Endothelial cell of umbilical vein (primary cell): ENCODE measurements around the gene BCAS3. TPM values are rescaled to one million over a fixed set of nuclear protein-coding genes. Genes with fewer than 3 reads are reported as not detected.

Experiments used
- BruUV-seq: library from RNA; stranded (reverse); fragments of 400-500 nt; replicated peaks from 2 replicates; lab custom pipeline; 2021; lab: Mats Ljungman, UMichigan
- CTCF ChIA-PET: fragments of 300-600, 350-600 bp; sonication (Branson Sonifier 250); formaldehyde crosslinking; loops from one replicate; lab custom pipeline; 2021; ENCODE audit warnings: antibody characterized with exemption, inconsistent platforms; lab: Charles Lee
- POLR2A ChIA-PET: fragments of 300-600, 350-600 bp; sonication (Branson Sonifier 250); formaldehyde crosslinking; loops from one replicate; lab custom pipeline; 2021; ENCODE audit warnings: antibody characterized with exemption, inconsistent platforms; lab: Charles Lee
- DNase-seq: peaks from one replicate; pipeline ENCODE4 v3.0.0-alpha.2; 2011; ENCODE audit warnings: low read depth, low spot score
- FAIRE-seq: peaks from 2 replicates; lab custom pipeline; 2011; peaks lifted over from hg19 to GRCh38; lab: Jason Lieb, UNC
- H2AFZ ChIP-seq: 2 replicates; pipeline ENCODE4 v1.6.0; 2012; ENCODE audit warnings: low read depth, low read length, control low read depth, inconsistent platforms
- H3K27ac ChIP-seq: 2 replicates; pipeline ENCODE4 v1.5.1; 2011; ENCODE audit warnings: low read depth, mild to moderate bottlenecking, control low read depth, low read length, moderate library complexity; ENCODE audit not compliant: insufficient read depth
- H3K27me3 ChIP-seq, 2 experiments: 2 replicates each; pipeline versions ENCODE4 v1.6.0 to v1.6.1; 2011; ENCODE audit warnings: low read length in 2 of 2, mixed read lengths in 1 of 2; ENCODE audit not compliant: control insufficient read depth in 2 of 2, insufficient read depth in 2 of 2
- H3K36me3 ChIP-seq, 2 experiments: 2 replicates in 1 of 2; 3 replicates in 1 of 2; pipeline ENCODE4 v1.5.1; 2011; ENCODE audit warnings: low read length in 2 of 2, mild to moderate bottlenecking in 1 of 2, moderate library complexity in 1 of 2; ENCODE audit not compliant: control insufficient read depth in 2 of 2, insufficient read depth in 2 of 2; ENCODE audit errors: extremely low read depth in 1 of 2
- H3K4me1 ChIP-seq: 3 replicates; pipeline ENCODE4 v1.5.1; 2011; ENCODE audit warnings: mild to moderate bottlenecking, low read length; ENCODE audit not compliant: control insufficient read depth, insufficient read depth; ENCODE audit errors: extremely low read depth
- H3K4me2 ChIP-seq: 2 replicates; pipeline ENCODE4 v1.6.1; 2011; ENCODE audit warnings: low read length, control low read depth, mixed read lengths; ENCODE audit not compliant: insufficient read depth
- H3K4me3 ChIP-seq, 3 experiments: fragments of 200-600 bp in 1 of 3; sonication (generic), shearing (Covaris generic) in 1 of 3; replicated peaks in 1 of 3; 2 replicates each; pipeline ENCODE4 v1.5.1; 2011 to 2016; ENCODE audit warnings: control low read depth in 3 of 3, low read length in 3 of 3, mild to moderate bottlenecking in 2 of 3, inconsistent platforms in 1 of 3, low read depth in 1 of 3, moderate library complexity in 1 of 3; ENCODE audit not compliant: insufficient read depth in 1 of 3
- H3K79me2 ChIP-seq: 2 replicates; pipeline ENCODE4 v1.6.0; 2012; ENCODE audit warnings: low read length, inconsistent platforms; ENCODE audit not compliant: control insufficient read depth, insufficient read depth
- H3K9ac ChIP-seq: replicated peaks from 2 replicates; pipeline ENCODE3; 2011; ENCODE audit warnings: low read length, control low read depth; ENCODE audit not compliant: insufficient read depth; ENCODE audit errors: extremely low read depth
- H3K9me1 ChIP-seq: replicated peaks from 3 replicates; pipeline ENCODE4 v1.6.0; 2011; ENCODE audit warnings: mild to moderate bottlenecking, low read length; ENCODE audit not compliant: control insufficient read depth, insufficient read depth; ENCODE audit errors: extremely low read depth
- H3K9me3 ChIP-seq: replicated peaks from 2 replicates; pipeline ENCODE4 v1.5.1; 2012; ENCODE audit warnings: low read length, inconsistent platforms; ENCODE audit not compliant: control insufficient read depth, insufficient read depth
- H4K20me1 ChIP-seq: replicated peaks from 2 replicates; pipeline ENCODE3; 2011; ENCODE audit warnings: mild to moderate bottlenecking, low read length; ENCODE audit not compliant: control insufficient read depth, insufficient read depth; ENCODE audit errors: extremely low read depth
- CTCF ChIP-seq, 2 donors: IDR thresholded peaks; 1 replicate in 1 of 2; 2 replicates in 1 of 2; pipeline ENCODE4 v1.5.1; 2011; ENCODE audit warnings: low read length in 2 of 2, mild to moderate bottlenecking in 2 of 2, moderate library complexity in 2 of 2, control low read depth in 1 of 2, inconsistent platforms in 1 of 2, low read depth in 1 of 2; ENCODE audit not compliant: insufficient read depth in 1 of 2; ENCODE audit errors: extremely low read depth in 1 of 2
- EZH2 ChIP-seq: IDR thresholded peaks from 2 replicates; pipeline ENCODE4 v1.6.1; 2012; ENCODE audit warnings: borderline replicate concordance, low read depth, mild to moderate bottlenecking, moderate library complexity, low read length, inconsistent platforms; ENCODE audit not compliant: severe bottlenecking
- FOS ChIP-seq: IDR thresholded peaks from 2 replicates; pipeline ENCODE4 v1.6.1; 2011; ENCODE audit warnings: mild to moderate bottlenecking, low read length, moderate library complexity, borderline replicate concordance; ENCODE audit not compliant: insufficient read depth
- GATA2 ChIP-seq: IDR thresholded peaks from 2 replicates; pipeline ENCODE4 v1.7.0; 2011; ENCODE audit warnings: low read depth, mild to moderate bottlenecking, moderate library complexity, mixed read lengths, low read length; ENCODE audit not compliant: insufficient read length, insufficient read depth
- JUN ChIP-seq: IDR thresholded peaks from 2 replicates; pipeline ENCODE4 v1.6.1; 2011; ENCODE audit warnings: borderline replicate concordance, low read depth; ENCODE audit not compliant: insufficient read length, insufficient read depth
- MYC ChIP-seq: IDR thresholded peaks from one replicate; pipeline ENCODE4 v1.6.1; 2011; ENCODE audit warnings: mild to moderate bottlenecking, low read depth, low read length
- POLR2A ChIP-seq: IDR thresholded peaks from 2 replicates; pipeline ENCODE4 v1.6.1; 2012; ENCODE audit warnings: low read depth, mild to moderate bottlenecking, control low read depth, low read length
- POLR2AphosphoS5 ChIP-seq: IDR thresholded peaks from 2 replicates; pipeline ENCODE4 v1.6.1; 2012; ENCODE audit warnings: low read depth, mild to moderate bottlenecking, control low read depth, low read length, moderate library complexity; ENCODE audit not compliant: insufficient read depth
- dilution Hi-C: fragments of 300-500 bp; cut with MboI; formaldehyde crosslinking; loops from one replicate; pipeline ENCODE4 v1.15.0; 2019; ENCODE audit warnings: low sequenced_read_pairs; ENCODE audit not compliant: extremely low pct_ligation_motif_present
- intact Hi-C: fragments of 100-400 bp; cut with micrococcal nuclease; formaldehyde crosslinking; loops from one replicate; pipeline ENCODE4 v1.10.0; 2022
- polyA plus RNA-seq, 4 experiments: library from polyadenylated mRNA; depleted of rRNA in 3 of 4; stranded (reverse) in 3 of 4; unstranded in 1 of 4; fragments of >200 nt; gene quantifications; 2 replicates each; pipeline versions ENCODE4 v1.2.1 to v1.2.3, GENCODE V29; 2011 to 2012; ENCODE audit warnings: missing spikeins in 1 of 4
- total RNA-seq: library from RNA; stranded (reverse); gene quantifications from 2 replicates; pipeline ENCODE4 v1.2.3, GENCODE V29; 2021
- TF ChIP-seq, protein P1 (sequence below): IDR thresholded peaks from 2 replicates; pipeline ENCODE4 v1.6.1; 2011; ENCODE audit not compliant: insufficient read depth, insufficient read length

Gene BCAS3
- total and polyA plus RNA-seq, 2 donors (not counting 3 experiments of a cell fraction or from before 2014, with no cell fraction given), result 8.2 to 16.0 TPM

GRCh38 chr17:60629120-60629519 lies 48.5 kb upstream of the BCAS3 start:
- Histone ChIP-seq H3K4me3 (no peak overlapping the region), H2AFZ (no peak overlapping the region), H4K20me1 (no peaks in the 10 kb centered on the region), H3K4me1 (peaks cover 8% of the 10 kb centered on the region), H3K9me3 (no peaks in the 10 kb centered on the region), H3K9me1 (no peaks in the 10 kb centered on the region), H3K4me2 (no peak overlapping the region), H3K36me3 (peaks cover under 1 to 6% of the 10 kb centered on the region in 2 experiments), H3K27me3 (no peaks in the 10 kb centered on the region), H3K79me2 (peaks cover 20% of the 10 kb centered on the region), H3K27ac (no peak overlapping the region), H3K9ac (no peak overlapping the region)
- DNase-seq (no peak), FAIRE-seq (no peak)
- TF ChIP-seq JUN (no peak), EZH2 (no peak), POLR2A (no peak), CTCF (IDR thresholded peaks at IDR 0.05; ENCODE audit: extremely low read depth in 1 of 2, insufficient read depth in 1 of 2, low read depth in 1 of 2, low read length in 2 of 2) (no peak), MYC (no peak), GATA2 (no peak), POLR2AphosphoS5 (no peak), FOS (no peak)
- TF ChIP-seq, protein P1, sequence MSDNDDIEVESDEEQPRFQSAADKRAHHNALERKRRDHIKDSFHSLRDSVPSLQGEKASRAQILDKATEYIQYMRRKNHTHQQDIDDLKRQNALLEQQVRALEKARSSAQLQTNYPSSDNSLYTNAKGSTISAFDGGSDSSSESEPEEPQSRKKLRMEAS, result no peak
- BruUV-seq, result no TSS peak
- CTCF ChIA-PET, result interaction anchor here (1.1 to 2.4 kb wide), 4 partner anchors 9 to 52 kb away, joined by 3 to 14 read pairs (median 8); no protein-coding TSS in a partner anchor
- POLR2A ChIA-PET, result no interaction called here
- dilution Hi-C loops, result no loop called here
- intact Hi-C loops, result no loop called here
